MM.1S (cell line): Measurements from ENCODE around the gene DUSP12.

Source experiments
- CTCF ChIP-seq: fragments of 300-600 bp; sonication (generic); IDR thresholded peaks from 2 replicates; pipeline ENCODE4 v1.5.1; 2016; ENCODE audit warnings: antibody characterized with exemption, low read length, mixed read lengths
- EZH2 ChIP-seq: fragments of 300-600 bp; sonication (generic); optimal IDR thresholded peaks from 2 replicates; pipeline ENCODE3; 2017; ENCODE audit warnings: low read depth, mild to moderate bottlenecking, antibody characterized with exemption, low read length, mixed read lengths
- EZH2phosphoT487 ChIP-seq: fragments of 300-600 bp; sonication (generic); IDR thresholded peaks from 2 replicates; pipeline ENCODE4 v1.6.1; 2018; ENCODE audit warnings: antibody characterized with exemption, low read length

- TF ChIP-seq CTCF (no peak), EZH2 (no peak), EZH2phosphoT487 (no peak)
These were observed 22.9 kb upstream of the DUSP12 start for GRCh38 chr1:161726473-161727255.
